GM21381 (cell line): ENCODE measurements around the gene DAAM1.
A peak's percentile ranks its signal among the peaks of the same experiment; 100 is the strongest.

ENCODE experiments used
- ATAC-seq: cut with Tn5 transposase; IDR thresholded peaks from one replicate; pipeline ENCODE4 v1.9.1; 2021; ENCODE audit warnings: mild to moderate bottlenecking, moderate library complexity; ENCODE audit not compliant: unreplicated experiment

The DAAM1 gene

DNA sequence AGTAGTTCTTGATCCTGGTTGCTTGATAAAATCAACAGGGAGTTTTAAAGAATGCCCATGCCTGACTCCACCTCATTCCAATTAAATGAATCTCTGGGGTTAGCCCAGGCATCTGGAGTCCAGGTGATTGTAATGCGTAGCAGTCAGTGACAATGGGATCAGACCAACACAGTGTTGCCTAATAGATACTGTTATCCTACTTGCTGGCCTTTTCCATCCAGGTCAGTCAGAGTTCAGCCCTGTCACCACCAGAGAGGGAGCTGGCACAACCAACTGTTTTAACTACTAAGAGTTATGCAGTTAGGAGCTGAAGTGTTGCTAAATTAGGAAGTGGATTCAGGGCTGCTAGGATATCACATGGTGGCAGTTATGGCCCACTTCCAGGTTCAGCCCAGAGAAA, 169.6 kb downstream of the DAAM1 start:
- no peak for ATAC-seq

DNA sequence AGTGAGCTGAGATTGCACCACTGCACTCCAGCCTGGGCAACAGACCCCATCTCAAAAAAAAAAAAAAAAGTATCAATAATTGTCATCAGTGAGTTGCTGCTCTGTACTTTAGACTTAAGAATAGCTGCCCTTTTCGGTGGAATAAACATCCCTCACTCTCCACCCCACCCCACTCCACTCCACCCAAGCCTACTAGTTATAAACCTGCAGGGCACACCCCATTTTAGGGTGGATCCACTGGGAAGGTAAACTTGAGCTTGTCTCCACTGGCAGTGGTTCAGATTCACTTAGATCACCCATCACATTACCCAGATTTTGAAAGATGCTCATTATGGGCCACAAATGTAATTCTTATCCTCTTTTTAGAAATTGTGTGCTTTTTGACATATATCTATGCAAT, 170.3 kb downstream of the DAAM1 start:
- no peak for ATAC-seq

DNA sequence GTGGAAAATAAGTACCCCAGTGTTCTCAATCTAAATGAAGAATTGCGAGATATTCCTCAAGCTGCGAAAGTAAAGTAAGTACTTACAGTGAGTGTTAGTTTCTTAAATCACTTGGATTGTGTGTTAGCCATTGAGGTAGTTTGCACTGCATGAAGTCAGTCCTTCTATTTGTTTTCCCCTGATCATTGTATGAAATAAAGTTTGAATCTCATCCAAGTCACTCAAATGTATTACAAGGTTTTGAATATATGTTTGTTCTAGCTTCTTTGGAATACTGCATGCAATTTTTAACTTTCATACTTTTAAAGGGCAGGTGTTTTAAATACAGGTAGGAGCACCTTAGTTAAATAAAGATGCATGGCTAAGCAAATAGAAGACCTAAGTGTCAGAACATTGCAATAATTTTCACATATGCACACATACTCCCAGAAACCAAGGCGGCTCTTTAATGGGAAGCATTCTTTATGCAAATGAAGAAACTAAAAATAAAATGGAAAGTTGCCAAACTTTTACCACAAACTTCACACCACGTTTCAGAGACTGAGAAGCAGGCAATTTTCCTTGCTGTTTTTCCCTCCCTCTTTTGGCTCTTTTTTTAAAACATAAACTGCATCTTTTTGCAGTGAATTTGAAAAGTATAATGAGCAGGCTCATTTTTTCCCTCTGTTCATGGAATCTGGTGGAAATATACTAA, 171.1 kb downstream of the DAAM1 start:
- peak; percentile 41 for ATAC-seq

DNA sequence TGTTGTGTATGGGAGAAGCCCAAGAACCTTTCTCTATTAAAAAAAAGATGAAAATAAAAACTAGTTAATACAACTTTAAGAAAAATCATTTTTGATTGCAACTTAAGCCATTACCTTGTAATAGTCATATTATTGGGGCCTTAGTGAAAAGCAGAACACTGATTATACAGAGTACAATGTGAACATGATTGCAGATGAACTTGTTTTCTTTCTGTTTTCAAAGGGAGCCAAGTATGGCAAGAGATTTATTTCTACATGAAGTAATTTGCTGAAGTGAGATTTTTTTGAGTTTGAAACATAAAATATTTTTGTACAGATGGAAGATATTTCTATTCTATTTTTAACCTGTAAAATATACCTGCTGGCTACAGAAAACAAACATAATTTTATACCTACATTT, 171.8 kb downstream of the DAAM1 start:
- ATAC-seq = no peak

DNA sequence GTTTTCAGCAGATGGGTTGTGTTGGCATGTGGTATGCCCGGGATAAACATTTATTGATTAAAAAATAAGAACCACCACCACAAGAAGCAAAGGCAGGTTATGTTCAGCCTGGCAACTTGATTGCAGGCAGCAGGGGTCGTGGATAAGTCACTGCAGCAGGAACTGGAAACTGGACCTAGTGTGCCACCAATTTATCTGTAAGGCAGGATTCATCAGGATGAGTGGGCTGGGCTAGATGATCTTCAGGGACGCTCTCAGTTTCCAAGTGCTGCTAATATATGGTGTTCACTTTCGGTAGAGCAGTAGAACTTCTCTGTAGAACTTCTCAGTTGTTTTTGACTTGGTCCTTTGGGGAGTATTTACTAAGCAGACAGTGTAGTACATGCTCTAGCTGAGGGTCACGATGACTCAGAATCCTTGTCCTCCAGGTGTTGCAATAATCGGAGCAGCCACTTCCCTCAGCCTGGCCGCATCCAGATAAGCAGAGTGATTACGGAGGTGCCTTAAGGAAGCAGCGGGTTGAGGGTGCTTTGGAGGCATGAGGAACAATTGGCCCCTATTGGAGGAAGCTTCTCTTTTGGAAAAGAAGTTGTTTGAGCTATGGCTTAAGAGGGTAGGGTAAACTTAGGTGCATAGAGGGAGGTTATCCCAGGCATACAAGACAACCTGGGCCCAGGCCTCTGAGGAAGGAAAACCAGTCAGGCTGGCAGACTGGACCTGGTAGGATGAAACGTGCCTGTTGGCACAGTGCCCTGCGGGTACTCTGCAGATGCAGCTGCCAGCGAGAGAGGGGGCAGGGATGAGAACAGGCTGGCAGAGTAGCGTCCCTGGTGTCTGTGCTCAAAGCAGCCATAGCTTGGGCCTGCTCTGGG, 172.7 kb downstream of the DAAM1 start:
- ATAC-seq = no peak

DNA sequence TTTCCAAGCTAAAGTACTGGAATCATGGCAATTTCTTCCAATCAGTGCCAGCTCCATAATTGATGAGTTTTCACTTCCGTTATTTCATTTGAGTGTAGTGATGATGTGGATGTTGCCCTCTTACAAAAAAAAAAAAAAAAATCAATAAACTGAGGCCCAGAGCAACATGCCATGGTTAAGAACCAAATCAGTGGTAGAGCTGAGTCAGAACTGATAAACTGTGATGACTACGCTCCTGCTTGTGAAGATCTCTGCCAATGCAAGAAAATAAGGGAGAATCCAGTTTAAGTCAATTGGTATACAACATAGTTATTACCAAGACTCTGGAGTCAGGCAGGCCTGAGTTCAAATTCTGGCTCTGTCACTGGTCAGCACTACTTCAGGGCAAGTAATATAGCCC, 174.0 kb downstream of the DAAM1 start:
- no peak for ATAC-seq

DNA sequence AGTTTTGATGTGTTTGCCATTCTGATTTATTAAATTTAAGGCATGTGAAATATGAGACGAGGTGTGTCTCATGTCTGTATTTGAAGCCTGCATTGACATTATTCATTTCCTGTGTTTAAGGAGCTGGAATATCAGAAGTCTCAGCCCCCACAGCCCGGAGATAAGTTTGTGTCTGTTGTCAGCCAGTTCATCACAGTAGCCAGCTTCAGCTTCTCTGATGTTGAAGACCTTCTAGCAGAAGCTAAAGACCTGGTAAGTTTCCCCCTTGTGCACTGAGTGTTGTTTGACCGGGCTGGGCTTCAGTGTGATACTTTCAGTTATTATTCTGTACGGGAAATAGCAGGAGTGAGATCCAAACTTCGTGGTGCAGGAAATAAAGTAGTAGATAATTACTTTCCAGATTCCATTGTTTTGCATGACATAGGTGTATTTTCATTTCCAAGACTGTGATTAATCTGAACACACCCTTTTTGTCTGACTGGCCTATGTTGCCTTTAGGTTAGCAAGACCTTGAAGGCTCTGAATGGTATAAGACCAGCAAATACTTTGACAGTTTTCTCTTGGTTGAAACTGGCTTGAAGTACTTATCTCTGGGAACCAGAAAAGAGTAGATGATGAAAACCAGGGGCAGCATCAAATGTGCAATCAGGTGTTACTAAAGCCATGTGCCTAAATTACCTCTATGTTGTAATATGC, 175.2 kb downstream of the DAAM1 start:
- no peak for ATAC-seq

DNA sequence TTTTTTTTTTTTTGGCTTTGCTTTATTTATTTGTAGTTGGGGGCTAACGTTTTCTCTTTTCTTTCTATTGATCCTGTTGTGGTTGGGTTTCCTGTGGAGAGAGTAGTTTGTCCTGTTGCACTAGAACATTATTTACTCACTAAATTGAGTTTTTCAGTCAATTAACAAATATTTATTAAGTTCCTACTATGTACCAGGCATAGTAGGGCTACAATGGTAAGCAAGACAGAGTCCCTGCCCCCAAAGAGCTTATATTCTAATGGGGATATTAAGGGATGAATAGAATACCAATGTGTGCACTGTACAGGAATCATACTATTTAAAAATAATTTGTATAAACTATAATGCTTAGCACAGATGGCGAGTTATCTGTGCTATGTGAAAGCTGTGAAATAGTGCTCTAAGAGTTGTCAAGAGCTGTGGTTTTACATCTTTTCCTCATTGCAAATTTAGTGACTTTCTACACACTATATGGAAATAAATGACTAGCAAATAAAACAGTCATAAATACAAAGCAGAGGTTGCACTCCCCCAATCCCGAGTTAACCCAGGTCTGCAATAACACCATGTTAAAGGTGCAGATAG, 181.8 kb downstream of the DAAM1 start:
- ATAC-seq = no peak

DNA sequence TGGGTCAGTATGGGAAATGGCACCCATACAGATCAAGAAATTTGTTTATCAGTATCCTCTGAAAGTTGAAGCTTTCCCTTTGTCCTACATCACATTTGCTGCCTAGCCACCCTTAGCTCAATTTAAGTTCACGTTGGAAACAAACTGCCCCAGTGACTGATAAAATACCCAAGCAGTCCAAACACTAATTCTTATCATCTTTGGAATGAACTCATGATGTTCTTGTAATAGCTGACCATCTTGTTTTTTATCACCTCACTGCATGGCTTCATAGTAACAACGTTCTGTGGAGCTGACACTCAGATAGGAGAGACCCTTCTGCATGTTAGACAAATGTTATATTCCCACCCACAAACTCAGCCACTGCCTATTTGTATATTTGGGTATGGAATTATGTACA, 183.3 kb downstream of the DAAM1 start:
- ATAC-seq = no peak

DNA sequence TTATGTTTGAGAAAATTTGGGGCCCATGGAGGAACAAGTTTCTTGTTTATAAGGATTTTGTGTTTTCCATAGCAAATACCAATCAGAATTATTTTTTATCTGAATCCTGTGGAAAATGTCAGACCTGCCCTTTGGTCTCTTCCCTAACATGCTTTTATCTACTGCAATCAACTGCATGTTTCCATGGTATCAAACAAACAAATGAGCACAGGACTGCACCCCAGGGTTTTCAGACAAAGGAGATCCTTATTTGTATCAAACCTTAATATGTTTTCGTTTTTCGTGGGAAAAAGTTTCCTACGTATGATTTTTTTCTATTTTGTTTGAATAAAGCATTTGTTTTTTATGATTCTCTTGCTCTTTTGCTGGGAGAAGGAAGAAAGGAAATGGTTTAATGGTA, 185.6 kb downstream of the DAAM1 start:
- no peak for ATAC-seq

DNA sequence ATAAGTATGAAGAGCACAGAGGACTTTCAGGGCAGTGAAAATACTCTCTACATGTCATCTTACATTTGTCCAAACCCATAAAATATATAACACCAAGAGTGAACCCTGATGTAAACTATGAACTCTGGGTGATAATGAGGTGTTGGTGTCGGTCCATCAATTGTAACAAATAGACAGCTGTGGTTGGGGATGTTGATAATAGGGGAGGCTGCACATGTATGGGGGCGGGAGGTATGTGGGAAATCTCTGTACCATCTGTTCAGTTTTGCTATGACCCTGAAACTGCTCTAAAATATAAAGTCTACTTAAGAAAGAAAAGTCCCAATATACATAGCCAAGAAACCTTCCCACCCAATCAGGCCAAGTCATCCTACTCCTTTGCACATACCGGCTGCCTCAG, 188.2 kb downstream of the DAAM1 start:
- no peak for ATAC-seq

DNA sequence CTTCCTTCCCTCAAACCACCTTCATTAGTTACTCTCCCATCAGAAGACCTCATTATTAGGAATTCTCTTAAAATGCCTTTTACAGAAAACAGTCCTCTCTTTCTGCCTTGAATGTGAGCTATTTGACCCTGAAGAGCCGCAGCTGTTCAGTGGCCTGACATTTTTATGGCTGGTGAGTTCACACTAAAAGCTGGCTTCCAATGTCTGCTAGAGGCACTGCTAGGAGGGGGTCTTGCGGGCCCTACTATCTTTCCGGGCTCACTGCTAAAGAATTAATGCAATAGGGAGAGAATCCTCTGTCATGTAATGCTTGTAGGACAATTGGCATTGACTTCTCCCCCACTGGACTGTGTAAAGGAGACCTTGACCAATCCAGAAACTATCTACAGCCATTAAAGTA, 189.0 kb downstream of the DAAM1 start:
- ATAC-seq = no peak

DNA sequence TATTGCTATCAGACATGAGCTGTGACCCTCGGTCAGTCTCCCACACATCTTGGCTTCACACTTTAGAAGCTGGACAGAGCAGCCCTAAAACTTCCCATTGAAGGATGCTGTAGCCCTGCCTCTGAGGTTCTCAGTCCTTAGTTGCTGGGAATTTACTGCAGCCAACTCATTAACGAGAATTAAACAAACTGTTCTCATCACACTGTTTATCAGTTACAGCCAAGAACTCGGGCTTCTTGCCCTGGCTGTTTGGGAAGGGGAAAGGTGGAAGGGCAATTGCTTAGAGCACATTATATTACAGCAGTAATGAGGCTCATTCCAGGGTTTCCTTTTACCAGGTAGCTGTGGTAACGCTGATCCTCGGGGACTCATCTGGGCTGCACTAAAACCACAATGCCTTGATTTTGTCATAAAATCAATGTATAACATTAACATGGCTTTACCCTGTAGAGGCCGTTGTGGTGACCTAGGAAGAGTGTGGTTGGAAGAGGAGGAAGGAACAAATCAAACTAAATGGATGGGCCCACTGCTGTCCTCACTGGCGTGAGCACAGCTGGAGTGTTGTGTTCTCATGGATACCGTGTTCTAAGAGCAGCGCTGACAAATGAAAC, 189.6 kb downstream of the DAAM1 start:
- no peak for ATAC-seq

DNA sequence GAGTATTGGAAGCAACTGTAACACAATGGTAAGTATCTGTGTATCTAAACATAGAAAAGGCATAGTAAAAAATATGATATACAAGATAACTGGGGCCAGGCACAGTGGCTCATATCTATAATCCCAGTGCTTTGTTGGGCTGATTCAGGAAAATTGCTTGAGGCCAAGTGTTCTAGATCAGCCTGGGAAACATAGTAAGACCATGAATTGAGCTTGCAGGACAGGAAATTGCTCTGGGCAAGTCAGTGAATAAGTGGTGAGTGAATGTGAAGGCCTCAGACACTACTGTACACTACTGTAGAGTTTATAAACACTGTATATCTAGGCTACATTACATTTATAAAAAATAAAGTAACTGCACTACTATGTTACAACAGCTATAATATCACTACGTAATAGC, 201.5 kb downstream of the DAAM1 start:
- no peak for ATAC-seq

DNA sequence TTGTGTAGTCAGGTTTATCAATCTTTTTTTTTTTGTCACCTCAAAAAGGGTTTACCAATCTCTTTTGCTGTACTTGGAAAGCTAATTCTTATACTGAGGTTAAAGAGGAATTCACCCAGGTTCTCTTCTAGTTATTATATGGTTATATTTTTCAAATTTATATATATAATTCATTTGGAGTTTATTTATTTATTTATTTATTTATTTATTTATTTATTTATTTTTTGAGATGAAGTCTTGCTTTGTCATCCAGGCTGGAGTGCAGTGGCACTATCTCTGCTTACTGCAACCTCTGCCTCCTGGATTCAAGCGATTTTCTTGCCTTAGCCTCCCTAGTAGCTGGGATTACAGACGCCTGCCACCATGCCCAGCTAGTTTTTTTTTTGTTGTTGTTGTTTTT, 202.9 kb downstream of the DAAM1 start:
- no peak for ATAC-seq

DNA sequence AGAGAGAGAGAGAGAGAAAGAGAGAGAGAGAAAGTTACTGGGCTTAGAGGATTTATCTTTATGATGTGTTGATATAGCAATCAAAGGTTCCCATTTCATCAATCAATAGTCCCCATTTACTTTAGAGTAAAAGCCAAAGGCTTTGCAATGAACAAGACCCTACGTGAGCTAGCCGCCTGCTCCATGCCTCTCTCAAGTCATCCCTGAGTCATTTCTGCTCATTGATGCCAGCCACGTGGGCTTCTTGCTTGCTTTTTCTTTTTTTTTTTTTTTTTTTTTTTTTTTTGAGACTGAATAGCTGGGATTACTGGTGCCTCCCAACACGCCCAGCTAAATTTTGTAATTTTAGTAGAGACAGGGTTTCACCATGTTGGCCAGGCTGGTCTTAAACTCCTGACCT, 205.8 kb downstream of the DAAM1 start:
- no peak for ATAC-seq

DNA sequence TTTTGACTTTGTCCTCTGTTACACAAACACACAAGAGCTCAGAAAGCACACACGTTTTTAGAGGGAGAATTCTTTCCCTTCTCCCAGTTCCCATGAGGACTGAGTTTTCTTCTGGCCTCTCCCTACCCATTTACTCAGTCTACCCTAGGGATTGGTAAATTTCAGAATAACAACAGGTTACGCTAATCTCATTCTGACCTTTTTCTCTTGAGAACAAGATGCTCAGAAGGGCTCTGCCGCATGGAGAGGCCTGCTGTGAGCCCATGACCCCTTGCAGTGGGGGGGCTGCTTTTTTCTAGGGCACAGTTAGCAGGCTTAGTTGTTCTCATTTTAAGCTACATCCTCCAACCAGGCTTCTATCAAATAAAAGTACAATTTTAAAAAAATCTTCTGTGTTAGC, 207.2 kb downstream of the DAAM1 start:
- no peak for ATAC-seq

DNA sequence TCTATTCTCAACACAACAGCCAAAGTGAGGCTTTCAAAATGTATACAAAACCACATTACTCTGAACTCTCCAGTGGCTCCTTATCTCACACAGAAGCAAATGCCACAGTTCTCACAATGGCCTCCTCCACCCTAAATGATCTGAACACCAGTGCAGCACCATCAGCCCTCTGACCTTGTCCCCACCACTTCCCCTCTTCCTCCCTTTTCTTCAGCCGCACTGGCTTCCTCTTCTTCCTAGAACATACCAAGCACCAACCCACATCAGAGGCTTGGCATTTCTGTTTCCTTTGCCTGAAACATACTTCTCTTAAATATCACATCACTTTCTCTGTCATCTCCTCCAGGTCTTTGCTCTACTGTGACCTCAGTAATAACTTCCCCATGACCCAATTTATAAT, 210.4 kb downstream of the DAAM1 start:
- no peak for ATAC-seq

DNA sequence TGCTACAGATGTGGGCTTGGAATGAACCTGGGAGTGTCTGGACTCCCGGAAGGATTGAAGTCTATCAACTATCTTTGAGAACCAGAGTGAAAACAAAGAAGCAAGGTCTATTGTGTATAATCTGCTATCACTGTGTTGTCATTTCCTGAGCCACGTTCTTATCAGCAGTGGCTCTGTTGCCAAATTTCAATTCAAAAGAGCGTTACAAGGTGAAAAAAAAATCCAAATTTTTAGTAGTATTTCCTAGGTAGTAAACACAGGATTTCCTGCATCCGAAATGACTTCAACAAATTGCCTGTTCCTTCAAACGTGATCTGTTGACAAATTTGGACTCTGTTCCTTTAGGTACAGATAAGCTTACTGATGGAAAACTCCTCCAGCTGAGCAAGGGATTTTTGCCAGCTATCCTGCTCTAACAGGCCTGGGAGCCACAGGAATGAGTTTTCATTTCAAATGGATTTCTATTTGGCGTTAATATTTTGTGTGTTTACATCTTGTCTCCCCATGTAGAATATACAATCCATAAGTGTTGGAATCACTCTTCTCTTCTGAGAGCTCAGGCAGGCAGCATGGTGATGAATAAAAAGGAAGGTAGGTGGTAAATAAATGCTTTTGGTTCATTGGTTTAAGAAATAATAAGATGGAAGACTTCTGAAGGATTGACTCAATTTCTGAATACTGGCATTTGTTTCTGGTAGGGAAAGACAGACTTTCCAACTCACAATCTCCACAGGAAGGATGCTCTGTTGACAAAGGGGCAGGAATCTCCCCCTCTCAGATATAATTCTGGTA, 218.2 kb downstream of the DAAM1 start:
- no peak for ATAC-seq

DNA sequence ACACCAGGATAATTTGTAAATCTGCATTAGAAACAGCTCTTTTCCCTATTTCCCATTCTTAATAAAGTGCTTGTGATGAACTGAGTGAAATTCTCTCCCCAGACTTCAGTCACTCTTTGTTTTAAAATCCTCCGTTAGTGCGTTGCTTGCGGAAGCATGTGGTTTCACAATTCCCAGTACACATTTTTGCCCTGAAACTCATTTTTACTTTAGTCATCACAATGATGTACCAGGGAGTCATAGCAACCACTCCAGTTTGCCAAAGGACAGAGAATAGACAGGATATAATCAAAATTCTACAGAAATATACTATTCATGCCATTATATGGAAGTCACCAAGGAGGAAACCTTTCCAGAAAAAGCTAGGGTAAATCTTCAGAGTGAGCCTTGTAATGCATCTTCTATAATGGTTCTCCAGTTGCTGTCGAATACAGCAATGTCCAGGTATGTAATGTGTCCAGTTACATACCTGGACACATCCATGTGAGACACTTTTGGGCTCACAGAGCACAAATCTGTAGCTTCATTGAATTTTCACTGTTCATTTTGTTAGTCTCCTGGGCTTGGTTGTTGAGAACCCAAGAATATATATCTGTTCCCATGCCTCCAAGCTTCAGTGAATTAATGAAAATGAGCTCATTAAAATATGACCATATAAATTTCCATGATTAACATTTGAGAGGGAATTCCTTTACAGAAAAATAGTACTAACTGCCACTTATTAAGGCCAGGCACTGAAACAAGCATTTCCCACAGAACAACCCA, 219.0 kb downstream of the DAAM1 start:
- no peak for ATAC-seq
